Lung (tissue), 12 donors: Measurements from ENCODE around the gene MAD2L2. TPM values are rescaled to one million over a fixed set of nuclear protein-coding genes. Genes with fewer than 3 reads are reported as not detected.
"Not testable (repeated sequence)": the region's sequence is repeated elsewhere in the genome, so short reads cannot be mapped to it uniquely, and the experiment has no call there.

Experiments used
- ATAC-seq: fragments of 200-7000 bp; cut with Tn5 transposase; one replicate; pipeline ENCODE4 v1.9.1; 2020; ENCODE audit warnings: moderate number of reproducible peaks; ENCODE audit not compliant: insufficient read depth, low FRiP score
- DNase-seq, 3 donors: peaks; one replicate each; pipeline ENCODE4 v3.0.0-alpha.2; 2013 to 2017
- H3K27ac ChIP-seq, 2 donors: one replicate each; pipeline ENCODE4 v1.5.1; 2013; ENCODE audit warnings: mild to moderate bottlenecking in 2 of 2, moderate library complexity in 2 of 2, control low read depth in 1 of 2, inconsistent platforms in 1 of 2, low read depth in 1 of 2, low read length in 1 of 2
- H3K27me3 ChIP-seq, 3 donors: one replicate each; pipeline ENCODE4 v1.5.1; 2013; ENCODE audit warnings: low read length in 2 of 3; ENCODE audit not compliant: control insufficient read depth in 3 of 3, insufficient read depth in 3 of 3
- H3K36me3 ChIP-seq, 4 donors: one replicate each; pipeline ENCODE4 v1.5.1; 2013; ENCODE audit warnings: low read length in 4 of 4, mild to moderate bottlenecking in 1 of 4, moderate library complexity in 1 of 4; ENCODE audit not compliant: control insufficient read depth in 4 of 4, insufficient read depth in 4 of 4
- H3K4me1 ChIP-seq, 5 donors: one replicate each; pipeline ENCODE4 v1.5.1; 2013; ENCODE audit warnings: low read length in 5 of 5, mild to moderate bottlenecking in 2 of 5, moderate library complexity in 1 of 5; ENCODE audit not compliant: control insufficient read depth in 5 of 5, insufficient read depth in 5 of 5
- H3K4me3 ChIP-seq: one replicate; pipeline ENCODE4 v1.5.1; 2013; ENCODE audit warnings: mild to moderate bottlenecking, control low read depth, moderate library complexity
- H3K9ac ChIP-seq, 2 donors: one replicate each; pipeline ENCODE4 v1.5.1; 2013; ENCODE audit warnings: low read length in 2 of 2, control low read depth in 1 of 2; ENCODE audit not compliant: insufficient read depth in 1 of 2
- H3K9me3 ChIP-seq, 4 donors: one replicate each; pipeline ENCODE4 v1.5.1; 2013; ENCODE audit warnings: low read length in 3 of 4, mild to moderate bottlenecking in 1 of 4, moderate library complexity in 1 of 4; ENCODE audit not compliant: control insufficient read depth in 4 of 4, insufficient read depth in 3 of 4
- CTCF ChIP-seq: IDR thresholded peaks from 2 replicates; pipeline ENCODE4 v1.5.1; 2012; ENCODE audit warnings: mild to moderate bottlenecking; ENCODE audit errors: control extremely low read depth, extremely low read depth
- WGBS, 2 donors: extraction: QIAGEN DNeasy Blood & Tissue Kit; methylation state at CpG; one replicate each; pipeline ENCODE4 v1.1.7; 2013; 5-methylcytosine and 5-hydroxymethylcytosine counted together
- polyA plus RNA-seq, 2 donors: library from polyadenylated mRNA; stranded (reverse); fragments of 200-250 nt; gene quantifications; one replicate each; pipeline ENCODE4 v1.2.1, GENCODE V29; 2013
- total RNA-seq, 2 donors: library from RNA; depleted of rRNA in 1 of 2; stranded (reverse); fragments of >200 nt in 1 of 2; gene quantifications; one replicate each; pipeline ENCODE4 v1.2.1, GENCODE V29; 2014 to 2021
- donor health status: control.
- donor health status: control.
- donor health status: Bipolar disorder and iron deficiency.
- donor health status: healthy.
- donor health status: DM: yes; HTN: yes; CAD: no.

Gene MAD2L2
- total and polyA plus RNA-seq, 4 donors, result 23.4 to 61.9 (median 30.5) TPM

DNA sequence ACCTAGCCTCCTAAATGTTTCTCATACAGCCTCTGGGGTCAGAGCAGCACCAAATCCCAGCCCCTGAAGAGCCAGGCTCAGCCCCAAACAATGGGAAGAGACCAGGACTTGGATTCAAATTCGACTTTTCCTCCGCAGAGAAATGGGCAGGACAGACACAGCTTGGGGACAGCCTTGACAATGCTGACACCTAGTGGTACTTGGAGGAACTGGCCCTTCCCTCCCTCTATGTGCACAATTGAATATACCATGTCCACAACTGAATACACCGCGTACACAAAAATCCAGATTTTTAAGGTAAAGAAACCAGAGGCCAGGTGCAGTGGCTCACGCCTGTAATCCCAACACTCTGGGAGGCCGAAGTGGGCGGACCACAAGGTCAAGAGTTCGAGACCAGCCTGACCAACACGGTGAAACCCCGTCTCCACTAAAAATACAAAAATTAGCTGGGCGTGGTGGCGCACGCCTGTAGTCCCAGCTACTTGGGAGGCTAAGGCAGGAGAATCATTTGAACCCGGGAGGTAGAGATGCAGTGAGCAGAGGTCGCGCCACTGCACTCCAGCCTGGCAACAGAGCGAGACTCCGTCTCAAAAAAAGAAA is 38.4 kb downstream of the MAD2L2 start:
- H3K9me3 ChIP-seq, H3K36me3 ChIP-seq, H3K9ac ChIP-seq, H3K4me3 ChIP-seq, H3K4me1 ChIP-seq, H3K27ac ChIP-seq, ATAC-seq, H3K27me3 ChIP-seq: not testable (repeated sequence)
- TF ChIP-seq CTCF, result peak; percentile 98
- peak; percentile 66 to 79 (median 78) for DNase-seq
- WGBS, 2 donors, result 53 to 55% methylated on average over 18 of the region's 18 CpGs

- H3K27me3 ChIP-seq, result peaks cover 0 to 3% (median 0%) of the 10 kb centered on the region in 3 donors
- H3K4me1 ChIP-seq, result no peaks in the 10 kb centered on the region
- DNase-seq, result no peak
- no peak overlapping the region for H3K27ac ChIP-seq
- H3K9me3 ChIP-seq, result no peaks in the 10 kb centered on the region
- H3K9ac ChIP-seq, result no peak overlapping the region
- no peaks in the 10 kb centered on the region for H3K36me3 ChIP-seq
- H3K4me3 ChIP-seq, result no peak overlapping the region
- no peak for ATAC-seq
- 54 to 69% methylated on average over 5 of the region's 5 CpGs for WGBS, 2 donors
- TF ChIP-seq CTCF, result no peak
Observed at GRCh38 chr1:11641776-11642305, 39.1 kb downstream of the MAD2L2 start.

DNA sequence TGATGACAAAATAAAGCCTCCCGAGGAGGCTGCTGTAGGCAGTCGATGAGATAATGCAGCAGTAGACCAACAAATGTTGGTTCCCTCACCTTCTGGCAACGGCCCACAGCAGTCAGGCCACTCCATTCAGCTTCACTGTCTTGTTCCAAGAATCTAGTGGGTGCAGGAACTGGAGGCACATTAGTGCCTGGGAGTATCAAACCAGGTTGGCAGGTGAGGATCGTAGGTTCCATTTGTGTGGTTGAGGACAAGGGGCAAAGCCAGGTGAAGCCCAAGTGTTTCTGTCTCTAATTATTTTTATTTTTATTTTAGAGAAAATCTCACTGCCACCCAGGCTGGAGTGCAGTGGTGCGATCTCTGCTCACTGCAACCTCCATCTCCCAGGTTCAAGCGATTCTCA is 40.0 kb downstream of the MAD2L2 start:
- 70 to 73% methylated on average over 6 of the region's 6 CpGs for WGBS, 2 donors
- no peak overlapping the region for H3K9ac ChIP-seq
- H3K4me1 ChIP-seq, result no peaks in the 10 kb centered on the region
- H3K27ac ChIP-seq, result no peak overlapping the region
- no peak for DNase-seq
- TF ChIP-seq CTCF, result no peak
- H3K4me3 ChIP-seq, result no peak overlapping the region
- no peaks in the 10 kb centered on the region for H3K27me3 ChIP-seq
- ATAC-seq, result no peak
- H3K9me3 ChIP-seq, result no peaks in the 10 kb centered on the region
- no peaks in the 10 kb centered on the region for H3K36me3 ChIP-seq

DNA sequence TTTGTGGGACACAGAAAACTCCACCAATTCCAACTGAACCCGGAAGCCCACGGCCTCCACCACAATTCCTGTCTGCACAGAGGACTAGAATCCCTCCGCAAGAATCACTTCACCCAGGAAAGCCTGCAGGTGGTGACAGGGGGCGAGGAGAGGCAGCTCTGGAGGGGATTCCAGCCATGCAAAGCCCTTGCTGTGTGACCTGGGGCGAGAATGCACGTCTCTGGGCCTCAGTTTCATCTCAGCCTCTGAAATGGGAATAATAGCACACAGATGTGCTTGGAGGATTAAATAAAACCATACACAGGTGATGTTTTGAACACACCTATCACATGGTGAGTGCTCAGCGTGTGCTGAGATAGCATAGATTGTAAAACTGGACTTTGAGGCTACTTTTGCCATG is 40.8 kb downstream of the MAD2L2 start:
- no peak for ATAC-seq
- Histone ChIP-seq H3K27me3 (no peaks in the 10 kb centered on the region), H3K36me3 (no peaks in the 10 kb centered on the region), H3K9me3 (no peaks in the 10 kb centered on the region), H3K27ac (no peak overlapping the region), H3K4me3 (no peak overlapping the region), H3K9ac (no peak overlapping the region), H3K4me1 (no peaks in the 10 kb centered on the region)
- no peak for DNase-seq
- TF ChIP-seq CTCF, result no peak
- 69 to 76% methylated on average over 7 of the region's 7 CpGs for WGBS, 2 donors
